ENCODE data around the gene GLI1.
A peak's percentile ranks its signal among the peaks of the same experiment; 100 is the strongest.
"Not testable (repeated sequence)": the region's sequence is repeated elsewhere in the genome, so short reads cannot be mapped to it uniquely, and the experiment has no call there.

GLI1 gene

DNA sequence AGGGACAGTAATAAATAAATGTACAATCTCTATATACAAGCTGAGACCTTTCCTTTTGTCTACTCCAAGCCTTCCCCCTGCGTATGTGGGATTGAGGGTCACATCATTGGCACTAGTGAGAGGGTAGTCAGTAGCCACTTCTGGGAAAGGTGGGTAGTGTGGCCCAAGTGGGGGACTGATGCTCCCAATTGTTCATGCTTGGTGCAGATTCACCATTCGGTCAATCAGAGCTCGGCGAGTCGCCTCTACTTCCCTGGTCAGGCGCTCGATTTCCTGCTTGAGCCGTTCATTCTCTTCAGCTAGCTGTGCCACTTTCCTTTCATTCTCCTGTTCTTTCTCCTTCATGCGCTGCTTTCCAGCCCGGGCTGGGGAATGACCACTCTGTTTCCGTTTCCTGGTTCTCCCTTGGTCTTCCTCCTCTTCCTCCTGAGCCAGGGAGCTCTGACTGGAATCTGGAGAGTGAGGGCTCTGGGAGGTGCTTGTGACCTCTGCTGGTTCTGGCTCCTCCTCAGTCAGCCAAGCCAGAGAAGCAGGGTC is 57.1 kb downstream of the GLI1 start:
- peaks cover 74 to 86% (median 82%) of the 10 kb centered on the region in 11 experiments for H4K20me1 ChIP-seq
- H3K4me1 ChIP-seq: peaks cover 27 to 60% (median 41%) of the 10 kb centered on the region in 10 experiments
- H3K4me2 ChIP-seq: peak overlapping the region in 6 of 11 experiments; percentile 1 to 97 (median 93); a peak in 6 of 22 replicates
- H3K9me3 ChIP-seq (replicated peaks in 1 of 11): no peaks in the 10 kb centered on the region
- TF ChIP-seq Cebpa-rat (IDR thresholded peaks at IDR 0.05): no peak
- peaks cover 75 to 81% (median 76%) of the 10 kb centered on the region in 11 experiments for H3K36me3 ChIP-seq
- H3K27ac ChIP-seq: peak overlapping the region in 3 of 11 experiments; percentile 13 to 41 (median 30); a peak in 4 of 22 replicates
- no peaks in the 10 kb centered on the region for H3K27me3 ChIP-seq
- H3K9ac ChIP-seq: peak overlapping the region in 6 of 11 experiments; percentile 7 to 100 (median 61); a peak in 4 of 22 replicates
- H3K4me3 ChIP-seq: no peak overlapping the region

DNA sequence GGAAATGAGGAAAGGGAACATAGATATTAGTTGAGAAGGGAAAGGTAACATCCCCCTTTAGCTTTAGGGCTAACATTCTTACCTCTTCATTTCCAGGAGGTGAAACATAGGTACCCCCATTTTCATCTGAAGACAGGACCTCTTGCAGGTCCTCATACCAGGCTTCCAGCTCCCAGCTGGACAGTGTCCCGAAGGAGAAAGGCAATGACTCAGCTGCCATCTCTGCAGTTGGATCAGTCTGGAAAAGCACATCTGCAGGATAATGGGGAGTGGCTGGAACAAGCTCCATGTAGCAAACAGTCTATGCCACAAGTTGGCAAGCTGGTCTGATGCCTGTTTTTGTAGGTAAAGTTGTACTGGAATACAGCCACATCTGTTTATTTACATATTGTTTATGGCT is 57.6 kb downstream of the GLI1 start:
- H3K4me2 ChIP-seq: peak overlapping the region in 7 of 11 experiments; percentile 19 to 97 (median 91); a peak in 11 of 22 replicates
- H3K27me3 ChIP-seq: no peaks in the 10 kb centered on the region
- peaks cover 69 to 81% (median 77%) of the 10 kb centered on the region in 11 experiments for H4K20me1 ChIP-seq

DNA sequence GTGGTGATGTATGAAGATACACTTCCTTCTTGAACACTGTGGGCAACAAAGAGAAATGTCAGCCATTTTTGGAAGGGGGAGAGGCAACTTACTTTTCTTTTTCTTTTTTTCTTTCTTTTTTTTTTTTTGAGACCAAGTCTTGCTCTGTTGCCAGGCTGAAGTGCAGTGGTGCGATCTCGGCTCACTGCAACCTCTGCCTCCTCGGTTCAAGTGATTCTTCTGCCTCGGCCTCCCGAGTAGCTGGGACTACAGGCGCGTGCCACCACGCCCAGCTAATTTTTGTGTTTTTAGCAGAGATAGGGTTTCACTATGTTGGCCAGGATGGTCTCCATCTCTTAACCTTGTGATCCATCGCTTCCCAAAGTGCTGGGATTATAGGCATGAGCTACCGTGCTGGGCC is 58.1 kb downstream of the GLI1 start:
- Histone ChIP-seq H3K27ac (peak overlapping the region in 4 of 11 experiments; percentile 26 to 97 (median 95); a peak in 2 of 22 replicates), H3K9ac (peak overlapping the region in 8 of 11 experiments; percentile 94 to 100 (median 98); a peak in 10 of 22 replicates), H3K4me2 (peak overlapping the region; percentile 85 to 97 (median 91)), H4K20me1 (peaks cover 64 to 75% (median 72%) of the 10 kb centered on the region in 11 experiments), H3K36me3 (peaks cover 64 to 71% (median 66%) of the 10 kb centered on the region in 11 experiments), H3K4me3 (peak overlapping the region in 7 of 10 experiments; percentile 7 to 98 (median 89); a peak in 12 of 20 replicates), H3K4me1 (peaks cover 33 to 66% (median 45%) of the 10 kb centered on the region in 10 experiments)
- not testable (repeated sequence) for H3K27me3 ChIP-seq; H3K9me3 ChIP-seq (replicated peaks in 1 of 11)

More for the DNA sequence above, 57.6 kb downstream of the GLI1 start:
- Histone ChIP-seq H3K9me3 (replicated peaks in 1 of 11) (no peaks in the 10 kb centered on the region), H3K36me3 (peaks cover 70 to 76% (median 71%) of the 10 kb centered on the region in 11 experiments), H3K9ac (peak overlapping the region in 6 of 11 experiments; percentile 7 to 100 (median 61); a peak in 4 of 22 replicates), H3K4me1 (peaks cover 32 to 65% (median 44%) of the 10 kb centered on the region in 10 experiments), H3K27ac (peak overlapping the region in 3 of 11 experiments; percentile 13 to 41 (median 30); a peak in 4 of 22 replicates), H3K4me3 (peak overlapping the region in 1 of 10 experiments; percentile 89; a peak in 2 of 20 replicates)
- no peak for TF ChIP-seq Cebpa-rat (IDR thresholded peaks at IDR 0.05)

DNA sequence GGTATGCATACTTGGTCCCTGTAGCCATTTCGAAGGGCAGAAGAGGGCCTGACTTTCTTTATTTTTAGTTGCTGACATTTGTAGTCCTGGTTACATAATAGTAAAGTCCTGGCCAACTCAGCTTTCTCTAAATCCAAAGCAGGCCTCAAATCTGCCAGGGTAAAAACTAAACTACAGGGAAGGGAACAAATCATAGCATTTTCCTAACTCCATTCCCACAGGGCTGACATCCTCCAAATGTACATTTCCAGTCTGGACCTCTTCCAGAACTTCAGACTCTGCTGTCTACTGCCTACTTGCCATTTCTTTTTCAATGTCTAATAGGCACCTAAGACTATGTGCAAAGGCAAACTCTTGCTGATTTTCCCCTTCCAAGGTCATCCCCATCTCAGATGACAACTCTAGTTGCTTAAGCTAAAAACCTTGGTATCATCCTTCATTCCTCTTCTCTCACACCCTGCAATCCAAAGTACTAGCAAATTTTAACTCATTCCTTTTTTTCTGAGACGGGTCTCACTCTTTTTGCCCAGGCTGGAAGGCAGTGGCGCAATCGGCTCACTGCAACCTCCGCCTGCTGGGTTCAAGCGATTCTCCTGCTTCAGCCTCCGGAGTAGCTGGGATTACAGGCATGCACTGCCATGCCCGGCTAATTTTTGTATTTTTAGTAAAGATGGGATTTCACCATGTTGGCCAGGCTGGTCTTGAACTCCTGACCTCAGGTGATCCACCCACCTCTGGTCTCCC is 58.8 kb downstream of the GLI1 start:
- H3K9me3 ChIP-seq (replicated peaks in 1 of 11): no peaks in the 10 kb centered on the region
- H3K9ac ChIP-seq: peak overlapping the region; percentile 93 to 100 (median 98); a peak in 21 of 22 replicates
- peaks cover 58 to 65% (median 59%) of the 10 kb centered on the region in 11 experiments for H3K36me3 ChIP-seq
- no peaks in the 10 kb centered on the region for H3K27me3 ChIP-seq
- H3K4me1 ChIP-seq: peaks cover 35 to 66% (median 46%) of the 10 kb centered on the region in 10 experiments
- peaks cover 60 to 69% (median 66%) of the 10 kb centered on the region in 11 experiments for H4K20me1 ChIP-seq
- peak overlapping the region; percentile 70 to 98 (median 88) for H3K4me3 ChIP-seq
- TF ChIP-seq Cebpa-rat (IDR thresholded peaks at IDR 0.05): no peak
- peak overlapping the region; percentile 85 to 97 (median 91) for H3K4me2 ChIP-seq
- peak overlapping the region in 9 of 11 experiments; percentile 26 to 99 (median 96); a peak in 13 of 22 replicates for H3K27ac ChIP-seq

DNA sequence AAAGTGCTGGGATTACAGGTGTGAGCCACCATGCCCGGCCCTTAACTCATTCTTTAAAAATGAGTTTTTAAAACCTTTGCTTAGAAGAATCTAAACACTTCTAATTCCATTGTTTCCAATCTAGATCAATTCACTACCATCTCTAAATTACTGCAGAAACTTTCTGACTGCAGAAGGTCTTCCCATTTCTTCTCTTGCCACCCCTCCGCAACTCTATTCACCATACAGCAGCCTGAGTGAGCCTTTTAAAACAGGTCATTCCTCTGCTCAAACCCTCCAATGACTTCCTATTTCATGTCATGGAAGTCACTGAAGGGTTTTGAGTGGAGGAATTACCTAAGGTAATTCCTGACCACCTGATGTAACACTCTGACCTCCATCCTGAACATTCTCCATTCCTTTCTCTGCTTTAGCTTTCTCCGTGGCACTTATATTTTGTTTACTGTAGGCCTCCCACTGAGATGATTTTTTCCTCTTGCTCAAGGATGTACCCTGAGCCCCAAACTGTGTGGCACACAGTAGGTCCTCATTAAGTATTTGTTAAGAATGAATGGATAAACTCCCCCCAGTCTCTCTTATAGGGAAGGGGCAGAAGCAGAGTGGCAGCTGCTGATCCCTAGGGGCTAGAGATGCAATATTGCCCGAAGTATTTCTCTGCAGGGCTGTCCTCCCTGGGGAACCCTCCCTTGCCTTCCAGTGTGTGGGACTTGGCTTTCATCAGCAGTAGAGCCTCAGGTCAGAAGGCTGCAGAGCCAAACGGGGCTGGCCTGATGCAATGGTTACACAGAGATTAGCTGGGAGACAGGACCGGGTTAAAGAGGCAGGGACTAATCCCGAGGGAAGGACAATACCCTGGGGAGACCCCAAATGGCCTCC is 59.6 kb downstream of the GLI1 start:
- H3K4me3 ChIP-seq: peak overlapping the region; percentile 70 to 98 (median 88)
- H3K4me1 ChIP-seq: peaks cover 43 to 73% (median 53%) of the 10 kb centered on the region in 10 experiments
- peak overlapping the region; percentile 94 to 99 (median 96) for H3K27ac ChIP-seq
- TF ChIP-seq Cebpa-rat (IDR thresholded peaks at IDR 0.05): peak in 5 of 11 experiments; percentile 64 to 95 (median 82); a peak in 10 of 22 replicates
- peak overlapping the region; percentile 85 to 97 (median 91) for H3K4me2 ChIP-seq
- no peaks in the 10 kb centered on the region for H3K9me3 ChIP-seq (replicated peaks in 1 of 11)
- peaks cover 50 to 58% (median 55%) of the 10 kb centered on the region in 11 experiments for H3K36me3 ChIP-seq
- peaks cover 61 to 71% (median 65%) of the 10 kb centered on the region in 11 experiments for H4K20me1 ChIP-seq
- peak overlapping the region; percentile 93 to 100 (median 98) for H3K9ac ChIP-seq
- H3K27me3 ChIP-seq: no peaks in the 10 kb centered on the region

DNA sequence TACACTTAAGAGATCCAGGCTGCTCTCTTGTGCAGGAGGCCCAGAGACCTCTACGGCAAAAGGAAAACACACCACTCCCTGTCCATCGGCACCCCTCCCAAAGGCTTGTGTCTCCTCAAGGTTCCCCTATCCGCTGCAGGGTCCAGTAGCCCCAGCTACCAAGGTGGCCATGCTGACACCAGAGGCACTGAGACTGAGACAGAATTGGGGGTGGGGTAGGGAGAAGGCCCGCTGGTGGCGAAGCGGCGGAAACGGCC is 60.1 kb downstream of the GLI1 start:
- H3K27ac ChIP-seq: peak overlapping the region; percentile 94 to 99 (median 96)
- H3K9me3 ChIP-seq (replicated peaks in 1 of 11): no peaks in the 10 kb centered on the region
- H3K4me2 ChIP-seq: peak overlapping the region; percentile 85 to 97 (median 91)
- H3K9ac ChIP-seq: peak overlapping the region; percentile 93 to 100 (median 98)
- H3K4me1 ChIP-seq: peaks cover 48 to 73% (median 59%) of the 10 kb centered on the region in 10 experiments
- no peak for TF ChIP-seq Cebpa-rat (IDR thresholded peaks at IDR 0.05)
- H4K20me1 ChIP-seq: peaks cover 61 to 71% (median 65%) of the 10 kb centered on the region in 11 experiments
- no peaks in the 10 kb centered on the region for H3K27me3 ChIP-seq
- peak overlapping the region; percentile 70 to 98 (median 88) for H3K4me3 ChIP-seq
- H3K36me3 ChIP-seq: peaks cover 48 to 58% (median 55%) of the 10 kb centered on the region in 11 experiments

DNA sequence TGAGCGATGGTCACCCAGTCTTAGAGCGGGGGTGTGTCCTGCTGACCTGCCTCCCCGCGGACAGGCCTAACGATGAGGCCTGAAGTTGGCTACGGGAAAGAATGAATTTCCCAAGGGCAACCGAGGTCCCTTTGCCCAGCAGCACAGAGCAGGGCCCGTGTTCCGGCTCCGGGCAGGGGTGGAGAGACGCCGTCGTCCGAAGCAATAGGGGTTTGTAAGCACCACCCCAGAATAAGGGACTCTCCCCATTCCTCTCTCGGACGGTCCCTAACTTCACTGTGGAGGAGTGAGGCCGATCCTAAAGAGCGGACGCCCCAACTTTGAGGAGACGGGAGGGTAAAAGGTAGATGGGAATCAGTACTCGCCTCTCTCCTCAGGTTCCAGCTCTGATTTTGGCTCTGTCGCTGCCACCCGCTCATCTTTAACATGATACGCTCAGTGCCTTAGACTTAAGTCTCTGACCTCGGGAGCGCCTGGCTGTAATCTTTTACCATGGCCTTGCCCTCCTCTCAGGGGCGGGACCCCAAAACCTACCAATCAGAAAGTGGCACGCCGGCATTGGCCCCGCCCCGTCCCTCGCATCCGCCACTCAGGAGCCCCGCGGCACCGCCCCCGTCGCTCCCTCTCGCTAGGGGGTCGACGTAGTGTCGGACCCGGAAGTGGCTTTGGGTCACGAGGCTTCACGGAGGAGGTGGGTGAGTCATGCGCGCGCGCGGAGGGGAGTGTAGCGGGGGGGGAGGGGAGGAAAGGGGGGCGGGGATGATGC is 60.7 kb downstream of the GLI1 start, which contains the start of gene DDIT3:
Gene DDIT3 (minus strand): TSS at position 462 of the 766 bp plus-strand sequence. CDS start 3,108 bp downstream, outside the sequence.
- H3K36me3 ChIP-seq: peaks cover 48 to 58% (median 55%) of the 10 kb centered on the region in 11 experiments
- H3K4me2 ChIP-seq: peak within 1 kb of the TSS; percentile 86 to 97 (median 91)
- H4K20me1 ChIP-seq: peaks cover 59 to 68% (median 64%) of the 10 kb centered on the region in 11 experiments
- H3K9ac ChIP-seq: peak within 1 kb of the TSS; percentile 93 to 100 (median 98)
- no peak for TF ChIP-seq Cebpa-rat (IDR thresholded peaks at IDR 0.05)
- H3K9me3 ChIP-seq (replicated peaks in 1 of 11): no peaks in the 10 kb centered on the region
- H3K4me1 ChIP-seq: peaks cover 53 to 73% (median 63%) of the 10 kb centered on the region in 10 experiments
- H3K27me3 ChIP-seq: no peaks in the 10 kb centered on the region
- H3K27ac ChIP-seq: peak within 1 kb of the TSS; percentile 95 to 99 (median 97)
- peak within 1 kb of the TSS; percentile 70 to 98 (median 88) for H3K4me3 ChIP-seq

Measured in BLaER1 treated with 17β-estradiol and CSF1 and Interleukin-3, amounts not matched to agents 10 nM and 100 nM (cell line).